Spleen (tissue), 7 donors: Measurements from ENCODE around the gene TP73.

Source experiments
- POLR2A ChIP-seq, 3 donors: fragments of 450-650 bp; IDR thresholded peaks; one replicate each; pipeline ENCODE4 v1.5.1; 2017; ENCODE audit warnings: antibody characterized with exemption in 3 of 3, mild to moderate bottlenecking in 1 of 3
- POLR2AphosphoS5 ChIP-seq, 3 donors: sonication (generic); formaldehyde crosslinking; IDR thresholded peaks; one replicate each; pipeline ENCODE4 v1.5.1; 2017; ENCODE audit warnings: antibody characterized with exemption in 3 of 3
- TF ChIP-seq, protein P1 (sequence below), 11 experiments: fragments of 200-600 bp in 7 of 11; fragments of 450-650 bp in 4 of 11; sonication (generic) in 4 of 11; IDR thresholded peaks in 8 of 11; conservative IDR thresholded peaks in 3 of 11; 1 replicate in 7 of 11; 2 replicates in 4 of 11; pipeline versions ENCODE4 v1.4.0 to v1.8.0; 2016 to 2021; ENCODE audit warnings: antibody characterized with exemption in 11 of 11, inconsistent platforms in 4 of 11, mild to moderate bottlenecking in 1 of 11
- donor health status: DM: no; HTN: no; CAD: no; lungs with moderate emphysema.
- donor health status: DM: no; HTN: no; CAD: no.
- donor health status: DM: no; HTN: no; CAD: no.

DNA sequence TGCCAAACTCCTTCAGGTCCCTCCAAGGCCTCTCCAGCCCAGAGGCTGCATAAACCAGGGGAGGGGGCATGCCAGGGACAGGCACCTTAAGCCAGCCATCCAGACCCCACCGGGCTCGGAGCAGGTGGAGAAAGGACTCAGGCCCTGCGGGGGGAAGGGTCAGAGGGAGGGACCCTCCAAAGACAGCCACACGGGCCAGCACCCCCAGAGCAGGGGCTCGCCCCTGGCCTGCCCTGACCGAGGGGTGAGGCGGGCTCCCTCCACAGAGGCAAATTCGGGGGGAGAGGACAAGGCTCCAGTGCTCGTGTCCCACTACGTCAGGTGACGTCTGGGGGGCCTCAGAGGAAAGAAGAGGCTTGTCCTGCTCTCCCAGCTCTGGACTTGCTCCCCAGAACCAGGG lies 49.2 kb upstream of the TP73 start:
- TF ChIP-seq, protein P1, sequence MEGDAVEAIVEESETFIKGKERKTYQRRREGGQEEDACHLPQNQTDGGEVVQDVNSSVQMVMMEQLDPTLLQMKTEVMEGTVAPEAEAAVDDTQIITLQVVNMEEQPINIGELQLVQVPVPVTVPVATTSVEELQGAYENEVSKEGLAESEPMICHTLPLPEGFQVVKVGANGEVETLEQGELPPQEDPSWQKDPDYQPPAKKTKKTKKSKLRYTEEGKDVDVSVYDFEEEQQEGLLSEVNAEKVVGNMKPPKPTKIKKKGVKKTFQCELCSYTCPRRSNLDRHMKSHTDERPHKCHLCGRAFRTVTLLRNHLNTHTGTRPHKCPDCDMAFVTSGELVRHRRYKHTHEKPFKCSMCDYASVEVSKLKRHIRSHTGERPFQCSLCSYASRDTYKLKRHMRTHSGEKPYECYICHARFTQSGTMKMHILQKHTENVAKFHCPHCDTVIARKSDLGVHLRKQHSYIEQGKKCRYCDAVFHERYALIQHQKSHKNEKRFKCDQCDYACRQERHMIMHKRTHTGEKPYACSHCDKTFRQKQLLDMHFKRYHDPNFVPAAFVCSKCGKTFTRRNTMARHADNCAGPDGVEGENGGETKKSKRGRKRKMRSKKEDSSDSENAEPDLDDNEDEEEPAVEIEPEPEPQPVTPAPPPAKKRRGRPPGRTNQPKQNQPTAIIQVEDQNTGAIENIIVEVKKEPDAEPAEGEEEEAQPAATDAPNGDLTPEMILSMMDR (IDR thresholded peaks at IDR 0.05 in 8 of 11, conservative IDR thresholded peaks at IDR 0.05 in 3 of 11), result no peak
- TF ChIP-seq POLR2AphosphoS5 (IDR thresholded peaks at IDR 0.05) (no peak), POLR2A (IDR thresholded peaks at IDR 0.05) (no peak)
